ENCODE data around the gene IL11.

IL11 gene

DNA sequence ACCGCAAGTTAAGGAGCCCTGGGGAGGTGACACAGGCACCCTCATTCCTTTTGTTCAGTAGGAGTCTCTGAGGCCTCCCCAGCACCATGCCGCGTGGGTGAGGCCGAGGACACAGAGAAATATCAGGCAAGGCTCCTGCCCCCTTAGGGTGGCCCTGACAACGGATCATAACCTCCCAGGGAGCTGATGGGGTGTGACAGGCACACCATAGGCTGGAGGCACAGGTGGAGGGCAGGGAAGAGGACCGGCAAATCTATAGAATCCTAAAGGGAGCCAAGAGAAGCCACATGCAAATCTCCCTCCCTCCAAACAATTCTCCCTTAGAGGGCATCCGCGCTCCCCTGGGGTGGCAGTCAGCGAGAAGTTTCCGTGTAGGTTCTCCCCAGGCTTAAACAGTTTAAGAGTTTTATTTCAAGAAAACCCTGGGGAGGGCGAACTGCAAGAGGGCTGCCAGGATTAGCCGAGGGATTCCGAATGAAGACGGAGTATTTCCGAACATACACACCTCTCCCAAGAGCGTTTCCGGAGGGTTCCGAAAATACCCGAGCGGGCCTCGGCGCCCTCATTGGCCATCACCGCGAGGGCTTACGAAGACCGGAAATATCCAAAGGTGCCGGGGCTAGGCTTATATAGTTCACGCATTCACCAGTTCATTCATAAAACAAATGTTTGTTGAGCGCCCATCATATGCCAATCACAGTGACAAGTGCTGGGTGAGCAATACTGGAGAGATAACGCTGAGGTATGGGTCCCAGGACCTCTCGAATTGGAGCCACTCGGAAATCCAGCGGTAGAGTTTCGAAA is 14.9 kb upstream of the IL11 start:
- H3K4me3 ChIP-seq (ENCODE audit: control insufficient read depth, low read depth, low read length): peak overlapping the region; percentile 45
- peak; percentile 79 for DNase-seq (ENCODE audit: low read depth)

GRCh38 chr19:55384131-55384919 is 14.1 kb upstream of the IL11 start, which contains the start of gene TMEM238:
Gene TMEM238 (minus strand): TSS chr19:55384292. CDS start chr19:55384259, 33 bp downstream.
- peak within 1 kb of the TSS; percentile 45 for H3K4me3 ChIP-seq (ENCODE audit: control insufficient read depth, low read depth, low read length)
- TF ChIP-seq, protein P1, sequence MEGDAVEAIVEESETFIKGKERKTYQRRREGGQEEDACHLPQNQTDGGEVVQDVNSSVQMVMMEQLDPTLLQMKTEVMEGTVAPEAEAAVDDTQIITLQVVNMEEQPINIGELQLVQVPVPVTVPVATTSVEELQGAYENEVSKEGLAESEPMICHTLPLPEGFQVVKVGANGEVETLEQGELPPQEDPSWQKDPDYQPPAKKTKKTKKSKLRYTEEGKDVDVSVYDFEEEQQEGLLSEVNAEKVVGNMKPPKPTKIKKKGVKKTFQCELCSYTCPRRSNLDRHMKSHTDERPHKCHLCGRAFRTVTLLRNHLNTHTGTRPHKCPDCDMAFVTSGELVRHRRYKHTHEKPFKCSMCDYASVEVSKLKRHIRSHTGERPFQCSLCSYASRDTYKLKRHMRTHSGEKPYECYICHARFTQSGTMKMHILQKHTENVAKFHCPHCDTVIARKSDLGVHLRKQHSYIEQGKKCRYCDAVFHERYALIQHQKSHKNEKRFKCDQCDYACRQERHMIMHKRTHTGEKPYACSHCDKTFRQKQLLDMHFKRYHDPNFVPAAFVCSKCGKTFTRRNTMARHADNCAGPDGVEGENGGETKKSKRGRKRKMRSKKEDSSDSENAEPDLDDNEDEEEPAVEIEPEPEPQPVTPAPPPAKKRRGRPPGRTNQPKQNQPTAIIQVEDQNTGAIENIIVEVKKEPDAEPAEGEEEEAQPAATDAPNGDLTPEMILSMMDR (IDR thresholded peaks at IDR 0.05; ENCODE audit: control insufficient read depth, insufficient read depth, low read depth, low read length, missing control alignments): no peak
- DNase-seq (ENCODE audit: low read depth): no peak

More for the DNA sequence above, 14.9 kb upstream of the IL11 start:
- TF ChIP-seq, protein P1 (IDR thresholded peaks at IDR 0.05; ENCODE audit: control insufficient read depth, insufficient read depth, low read depth, low read length, missing control alignments): no peak

GRCh38 chr19:55383279-55384130 is 13.2 kb upstream of the IL11 start:
- DNase-seq (ENCODE audit: low read depth): no peak
- TF ChIP-seq, protein P1 (IDR thresholded peaks at IDR 0.05; ENCODE audit: control insufficient read depth, insufficient read depth, low read depth, low read length, missing control alignments): no peak
- H3K4me3 ChIP-seq (ENCODE audit: control insufficient read depth, low read depth, low read length): peak overlapping the region; percentile 43

- no peak for DNase-seq (ENCODE audit: low read depth)
- H3K4me3 ChIP-seq (ENCODE audit: control insufficient read depth, low read depth, low read length): no peak overlapping the region
- TF ChIP-seq, protein P1 (IDR thresholded peaks at IDR 0.05; ENCODE audit: control insufficient read depth, insufficient read depth, low read depth, low read length, missing control alignments): no peak
These were observed 12.3 kb upstream of the IL11 start for GRCh38 chr19:55382522-55383054.

- H3K4me3 ChIP-seq (ENCODE audit: control insufficient read depth, low read depth, low read length): no peak overlapping the region
- DNase-seq (ENCODE audit: low read depth): no peak
- TF ChIP-seq, protein P1 (IDR thresholded peaks at IDR 0.05; ENCODE audit: control insufficient read depth, insufficient read depth, low read depth, low read length, missing control alignments): no peak
These were observed 11.8 kb upstream of the IL11 start for GRCh38 chr19:55382013-55382412.

- TF ChIP-seq, protein P1 (IDR thresholded peaks at IDR 0.05; ENCODE audit: control insufficient read depth, insufficient read depth, low read depth, low read length, missing control alignments): no peak
- no peak overlapping the region for H3K4me3 ChIP-seq (ENCODE audit: control insufficient read depth, low read depth, low read length)
- DNase-seq (ENCODE audit: low read depth): no peak
These were observed 8.9 kb upstream of the IL11 start for GRCh38 chr19:55379174-55379573.

Measured in AG09309 (cell line).